H1 (cell line): Measurements from ENCODE around the gene RLN2.

Experiments
- EP300 ChIP-seq, 2 experiments: IDR thresholded peaks; 1 replicate in 1 of 2; 2 replicates in 1 of 2; pipeline ENCODE4 v1.6.1; 2011 to 2012; ENCODE audit warnings: low read depth in 2 of 2, low read length in 2 of 2, mild to moderate bottlenecking in 2 of 2, borderline replicate concordance in 1 of 2, inconsistent platforms in 1 of 2, moderate library complexity in 1 of 2
- HDAC2 ChIP-seq, 2 experiments: fragments of 300-600 bp in 1 of 2; sonication (generic) in 1 of 2; IDR thresholded peaks; 2 replicates each; pipeline ENCODE4 v1.6.1; 2011 to 2012; ENCODE audit warnings: low read depth in 2 of 2, low read length in 2 of 2, mild to moderate bottlenecking in 2 of 2, moderate library complexity in 2 of 2, borderline replicate concordance in 1 of 2, inconsistent platforms in 1 of 2
- POLR2A ChIP-seq, 2 experiments: IDR thresholded peaks; 1 replicate in 1 of 2; 2 replicates in 1 of 2; pipeline ENCODE4 v1.6.1; 2011; ENCODE audit warnings: low read depth in 2 of 2, low read length in 2 of 2, mild to moderate bottlenecking in 2 of 2; ENCODE audit errors: control extremely low read depth in 1 of 2
- RAD21 ChIP-seq, 2 experiments: IDR thresholded peaks in 1 of 2; conservative IDR thresholded peaks in 1 of 2; 2 replicates each; pipeline ENCODE4 v1.6.1; 2011; ENCODE audit warnings: low read depth in 2 of 2, low read length in 2 of 2, improper control_type of control experiment in 1 of 2, inconsistent platforms in 1 of 2, mild to moderate bottlenecking in 1 of 2, moderate library complexity in 1 of 2
- YY1 ChIP-seq: IDR thresholded peaks from 2 replicates; pipeline ENCODE4 v1.6.1; 2011; ENCODE audit warnings: low read depth, mild to moderate bottlenecking, low read length
- TF ChIP-seq, protein P1 (sequence below), 3 experiments: IDR thresholded peaks; 1 replicate in 2 of 3; 2 replicates in 1 of 3; pipeline versions ENCODE4 v1.5.1 to v1.6.1; 2011; ENCODE audit warnings: low read length in 3 of 3, mild to moderate bottlenecking in 3 of 3, inconsistent platforms in 2 of 3, low read depth in 1 of 3, moderate library complexity in 1 of 3; ENCODE audit not compliant: insufficient read depth in 1 of 3; ENCODE audit errors: control extremely low read depth in 1 of 3

DNA sequence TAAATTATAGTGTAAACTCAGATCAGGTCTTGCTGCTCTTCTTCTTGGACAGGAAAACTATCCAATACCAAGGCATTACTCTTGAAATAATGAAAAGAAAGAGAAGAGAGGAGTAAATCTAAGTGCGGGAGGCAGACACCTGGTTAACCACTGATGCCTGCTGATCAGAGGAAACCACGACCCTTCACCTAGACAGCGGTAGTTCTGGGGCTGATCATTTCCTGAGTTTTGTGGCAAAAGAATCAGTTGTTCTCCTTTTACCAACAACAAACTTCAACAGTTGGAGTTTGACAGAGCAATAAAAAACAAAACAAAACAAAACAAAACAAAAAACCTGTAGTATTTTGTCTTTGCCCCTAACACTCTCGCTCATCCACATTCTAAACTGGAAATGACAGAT lies 32.2 kb upstream of the RLN2 start:
- TF ChIP-seq RAD21 (IDR thresholded peaks at IDR 0.05 in 1 of 2, conservative IDR thresholded peaks at IDR 0.05 in 1 of 2; ENCODE audit: low read depth in 2 of 2, low read length in 2 of 2) (no peak), EP300 (IDR thresholded peaks at IDR 0.05; ENCODE audit: borderline replicate concordance in 1 of 2, low read depth in 2 of 2, low read length in 2 of 2) (no peak), HDAC2 (IDR thresholded peaks at IDR 0.05; ENCODE audit: borderline replicate concordance in 1 of 2, low read depth in 2 of 2, low read length in 2 of 2) (no peak), YY1 (no peak), POLR2A (IDR thresholded peaks at IDR 0.05; ENCODE audit: control extremely low read depth in 1 of 2, low read depth in 2 of 2, low read length in 2 of 2) (no peak)
- TF ChIP-seq, protein P1, sequence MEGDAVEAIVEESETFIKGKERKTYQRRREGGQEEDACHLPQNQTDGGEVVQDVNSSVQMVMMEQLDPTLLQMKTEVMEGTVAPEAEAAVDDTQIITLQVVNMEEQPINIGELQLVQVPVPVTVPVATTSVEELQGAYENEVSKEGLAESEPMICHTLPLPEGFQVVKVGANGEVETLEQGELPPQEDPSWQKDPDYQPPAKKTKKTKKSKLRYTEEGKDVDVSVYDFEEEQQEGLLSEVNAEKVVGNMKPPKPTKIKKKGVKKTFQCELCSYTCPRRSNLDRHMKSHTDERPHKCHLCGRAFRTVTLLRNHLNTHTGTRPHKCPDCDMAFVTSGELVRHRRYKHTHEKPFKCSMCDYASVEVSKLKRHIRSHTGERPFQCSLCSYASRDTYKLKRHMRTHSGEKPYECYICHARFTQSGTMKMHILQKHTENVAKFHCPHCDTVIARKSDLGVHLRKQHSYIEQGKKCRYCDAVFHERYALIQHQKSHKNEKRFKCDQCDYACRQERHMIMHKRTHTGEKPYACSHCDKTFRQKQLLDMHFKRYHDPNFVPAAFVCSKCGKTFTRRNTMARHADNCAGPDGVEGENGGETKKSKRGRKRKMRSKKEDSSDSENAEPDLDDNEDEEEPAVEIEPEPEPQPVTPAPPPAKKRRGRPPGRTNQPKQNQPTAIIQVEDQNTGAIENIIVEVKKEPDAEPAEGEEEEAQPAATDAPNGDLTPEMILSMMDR (IDR thresholded peaks at IDR 0.05; ENCODE audit: control extremely low read depth in 1 of 3, insufficient read depth in 1 of 3, low read depth in 1 of 3, low read length in 3 of 3) = no peak
